MM.1S (cell line): ENCODE measurements around the gene ZFHX3.

ENCODE experiments used
- DNase-seq: peaks from one replicate; pipeline ENCODE4 v3.0.0-alpha.2; 2015
- H2AFZ ChIP-seq: fragments of 300-600 bp; sonication (generic); 2 replicates; pipeline ENCODE4 v1.6.0; 2016; ENCODE audit warnings: antibody characterized with exemption, low read length
- H3F3A ChIP-seq: fragments of 300-600 bp; sonication (generic); 2 replicates; pipeline ENCODE4 v1.6.1; 2016; ENCODE audit warnings: mild to moderate bottlenecking, antibody characterized with exemption, low read length, moderate library complexity, mixed read lengths; ENCODE audit not compliant: insufficient read depth
- H3K27ac ChIP-seq: fragments of 300-600 bp; sonication (generic); 2 replicates; pipeline ENCODE4 v1.5.1; 2016; ENCODE audit warnings: mild to moderate bottlenecking, low read length
- H3K27me3 ChIP-seq: fragments of 300-600 bp; sonication (generic); replicated peaks from 2 replicates; pipeline ENCODE4 v1.6.0; 2016; ENCODE audit warnings: low read length; ENCODE audit not compliant: insufficient read depth
- H3K36me3 ChIP-seq: fragments of 300-600 bp; sonication (generic); replicated peaks from 2 replicates; pipeline ENCODE4 v1.6.1; 2016; ENCODE audit warnings: mild to moderate bottlenecking, low read length, mixed read lengths; ENCODE audit not compliant: insufficient read depth
- H3K4me1 ChIP-seq: fragments of 300-600 bp; sonication (generic); 2 replicates; pipeline ENCODE4 v1.6.1; 2016; ENCODE audit warnings: low read length, mixed read lengths
- H3K4me2 ChIP-seq: fragments of 300-600 bp; sonication (generic); 2 replicates; pipeline ENCODE4 v1.6.0; 2016; ENCODE audit warnings: low read depth, low read length
- H3K4me3 ChIP-seq: fragments of 300-600 bp; sonication (generic); 2 replicates; pipeline ENCODE4 v1.5.1; 2016; ENCODE audit warnings: low read length, mixed read lengths
- H3K79me2 ChIP-seq: fragments of 300-600 bp; sonication (generic); 2 replicates; pipeline ENCODE4 v1.6.1; 2016; ENCODE audit warnings: mixed run types, low read length, mixed read lengths
- H3K9ac ChIP-seq: fragments of 300-600 bp; sonication (generic); 2 replicates; pipeline ENCODE4 v1.6.1; 2016; ENCODE audit warnings: low read length, mixed read lengths
- H3K9me2 ChIP-seq: fragments of 300-600 bp; sonication (generic); replicated peaks from 2 replicates; pipeline ENCODE4 v1.6.1; 2016; ENCODE audit warnings: mild to moderate bottlenecking, low read length, mixed read lengths; ENCODE audit not compliant: insufficient read depth
- H3K9me3 ChIP-seq: fragments of 300-600 bp; sonication (generic); replicated peaks from 2 replicates; pipeline ENCODE4 v1.6.1; 2016; ENCODE audit warnings: mild to moderate bottlenecking, low read length, mixed read lengths; ENCODE audit not compliant: insufficient read depth
- H4K20me1 ChIP-seq: fragments of 300-600 bp; sonication (generic); 2 replicates; pipeline ENCODE4 v1.6.1; 2016; ENCODE audit warnings: mild to moderate bottlenecking, low read length, moderate library complexity, mixed read lengths; ENCODE audit not compliant: insufficient read depth
- CTCF ChIP-seq: fragments of 300-600 bp; sonication (generic); IDR thresholded peaks from 2 replicates; pipeline ENCODE4 v1.5.1; 2016; ENCODE audit warnings: antibody characterized with exemption, low read length, mixed read lengths
- EZH2 ChIP-seq: fragments of 300-600 bp; sonication (generic); optimal IDR thresholded peaks from 2 replicates; pipeline ENCODE3; 2017; ENCODE audit warnings: low read depth, mild to moderate bottlenecking, antibody characterized with exemption, low read length, mixed read lengths
- EZH2phosphoT487 ChIP-seq: fragments of 300-600 bp; sonication (generic); IDR thresholded peaks from 2 replicates; pipeline ENCODE4 v1.6.1; 2018; ENCODE audit warnings: antibody characterized with exemption, low read length

Gene ZFHX3

GRCh38 chr16:72753881-72754280 is 294.0 kb downstream of the ZFHX3 start:
- no peak overlapping the region for H3K4me3 ChIP-seq
- TF ChIP-seq EZH2phosphoT487 = no peak
- TF ChIP-seq CTCF = no peak
- TF ChIP-seq EZH2 = no peak

GRCh38 chr16:72752004-72752695 is 295.8 kb downstream of the ZFHX3 start:
- Histone ChIP-seq H3K4me1 (no peaks in the 10 kb centered on the region), H3K27me3 (no peaks in the 10 kb centered on the region)

More at GRCh38 chr16:72753881-72754280, 294.0 kb downstream of the ZFHX3 start:
- Histone ChIP-seq H3K9me2 (no peaks in the 10 kb centered on the region), H3K4me1 (no peaks in the 10 kb centered on the region), H3K36me3 (no peaks in the 10 kb centered on the region), H3K9me3 (no peaks in the 10 kb centered on the region), H4K20me1 (no peaks in the 10 kb centered on the region), H3K27me3 (no peaks in the 10 kb centered on the region), H3K4me2 (no peak overlapping the region), H3K27ac (no peak overlapping the region), H2AFZ (no peak overlapping the region), H3K9ac (no peak overlapping the region), H3K79me2 (no peaks in the 10 kb centered on the region), H3F3A (no peaks in the 10 kb centered on the region)
- DNase-seq = no peak

GRCh38 chr16:72751076-72751475 is 296.9 kb downstream of the ZFHX3 start:
- Histone ChIP-seq H3K4me3 (no peak overlapping the region), H3K9me2 (no peaks in the 10 kb centered on the region), H3K9ac (no peak overlapping the region), H3K4me1 (no peaks in the 10 kb centered on the region), H2AFZ (no peak overlapping the region), H3K27ac (no peak overlapping the region), H3K4me2 (no peak overlapping the region), H3K36me3 (no peaks in the 10 kb centered on the region), H3K27me3 (no peaks in the 10 kb centered on the region), H4K20me1 (no peaks in the 10 kb centered on the region), H3F3A (no peaks in the 10 kb centered on the region), H3K79me2 (no peaks in the 10 kb centered on the region), H3K9me3 (no peaks in the 10 kb centered on the region)
- DNase-seq = no peak
- no peak for TF ChIP-seq EZH2phosphoT487
- TF ChIP-seq EZH2 = no peak

More at GRCh38 chr16:72752004-72752695, 295.8 kb downstream of the ZFHX3 start:
- Histone ChIP-seq H3K27ac (no peak overlapping the region), H3K4me2 (no peak overlapping the region), H3K9ac (no peak overlapping the region), H3K9me3 (no peaks in the 10 kb centered on the region), H3K79me2 (no peaks in the 10 kb centered on the region), H2AFZ (no peak overlapping the region), H3K4me3 (no peak overlapping the region), H3F3A (no peaks in the 10 kb centered on the region), H4K20me1 (no peaks in the 10 kb centered on the region), H3K36me3 (no peaks in the 10 kb centered on the region), H3K9me2 (no peaks in the 10 kb centered on the region)
- no peak for DNase-seq
- TF ChIP-seq EZH2 (no peak), EZH2phosphoT487 (no peak), CTCF (no peak)

- H3K4me3 ChIP-seq = no peak overlapping the region
- H3K27me3 ChIP-seq = no peaks in the 10 kb centered on the region
- no peak overlapping the region for H2AFZ ChIP-seq
- H4K20me1 ChIP-seq = no peaks in the 10 kb centered on the region
- H3K9me3 ChIP-seq = no peaks in the 10 kb centered on the region
- no peaks in the 10 kb centered on the region for H3K4me1 ChIP-seq
- H3K36me3 ChIP-seq = no peaks in the 10 kb centered on the region
- no peak overlapping the region for H3K9ac ChIP-seq
- H3K27ac ChIP-seq = no peak overlapping the region
- H3F3A ChIP-seq = no peaks in the 10 kb centered on the region
- no peak overlapping the region for H3K4me2 ChIP-seq
- DNase-seq = no peak
- H3K79me2 ChIP-seq = no peaks in the 10 kb centered on the region
- TF ChIP-seq EZH2 (no peak), CTCF (no peak), EZH2phosphoT487 (no peak)
- no peaks in the 10 kb centered on the region for H3K9me2 ChIP-seq
Observed at GRCh38 chr16:72749091-72749490, 298.8 kb downstream of the ZFHX3 start.
